Type B pancreatic cell (in vitro differentiated cells): ENCODE measurements around the gene RIT2. TPM values are rescaled to one million over a fixed set of nuclear protein-coding genes. Genes with fewer than 3 reads are reported as not detected.

ENCODE experiments used
- DNase-seq: peaks from one replicate; pipeline ENCODE4 v3.0.0; 2021; ENCODE audit warnings: mixed read lengths; ENCODE audit not compliant: unreplicated experiment; ENCODE audit errors: extremely low spot score
- H3K27ac Mint-ChIP-seq: 2 replicates; pipeline ENCODE4 v1.8.0; 2021; ENCODE audit warnings: mild to moderate bottlenecking, mixed read lengths
- H3K27me3 Mint-ChIP-seq: 2 replicates; pipeline ENCODE4 v1.8.0; 2021; ENCODE audit warnings: mixed read lengths
- H3K36me3 Mint-ChIP-seq: 2 replicates; pipeline ENCODE4 v1.8.0; 2021; ENCODE audit warnings: mixed read lengths
- H3K4me1 Mint-ChIP-seq: one replicate; pipeline ENCODE4 v1.8.0; 2021; ENCODE audit warnings: mixed read lengths; ENCODE audit not compliant: unreplicated experiment
- H3K4me3 Mint-ChIP-seq: 2 replicates; pipeline ENCODE4 v1.8.0; 2021; ENCODE audit warnings: mild to moderate bottlenecking, mixed read lengths
- H3K9me3 Mint-ChIP-seq: 2 replicates; pipeline ENCODE4 v1.8.0; 2021; ENCODE audit warnings: mixed read lengths
- CTCF ChIP-seq: fragments of 200-600 bp; sonication (generic); conservative IDR thresholded peaks from 2 replicates; pipeline ENCODE4 v1.5.0; 2021; ENCODE audit warnings: antibody characterized with exemption, mild to moderate bottlenecking
- total RNA-seq: library from RNA; stranded (reverse); gene quantifications from 2 replicates; pipeline ENCODE4 v1.2.1, GENCODE V29; 2021; ENCODE audit warnings: low replicate concordance

Gene RIT2
- total RNA-seq, 1 donor from 2014 or later: not detected

- TF ChIP-seq CTCF: no peak
- no peaks in the 10 kb centered on the region for H3K27me3 Mint-ChIP-seq
- DNase-seq: no peak
- H3K36me3 Mint-ChIP-seq: no peaks in the 10 kb centered on the region
- H3K4me1 Mint-ChIP-seq: no peaks in the 10 kb centered on the region
- H3K4me3 Mint-ChIP-seq: no peak overlapping the region
- no peaks in the 10 kb centered on the region for H3K9me3 Mint-ChIP-seq
- H3K27ac Mint-ChIP-seq: no peak overlapping the region
Observed at GRCh38 chr18:42860011-42860410, 255.5 kb downstream of the RIT2 start.

- Mint-ChIP-seq H3K27me3 (no peaks in the 10 kb centered on the region), H3K4me3 (no peak overlapping the region), H3K4me1 (peaks cover 4% of the 10 kb centered on the region), H3K36me3 (no peaks in the 10 kb centered on the region), H3K27ac (no peak overlapping the region), H3K9me3 (no peaks in the 10 kb centered on the region)
- no peak for TF ChIP-seq CTCF
- no peak for DNase-seq
Observed at GRCh38 chr18:42854558-42854957, 260.9 kb downstream of the RIT2 start.

GRCh38 chr18:42850174-42851083 is 265.1 kb downstream of the RIT2 start:
- no peak overlapping the region for H3K4me3 Mint-ChIP-seq
- H3K27ac Mint-ChIP-seq: no peak overlapping the region
- no peaks in the 10 kb centered on the region for H3K27me3 Mint-ChIP-seq
- H3K4me1 Mint-ChIP-seq: peaks cover 4% of the 10 kb centered on the region
- no peak for DNase-seq
- H3K36me3 Mint-ChIP-seq: no peaks in the 10 kb centered on the region
- peaks cover 3% of the 10 kb centered on the region for H3K9me3 Mint-ChIP-seq
- TF ChIP-seq CTCF: no peak

GRCh38 chr18:42839408-42839807 is 276.1 kb downstream of the RIT2 start:
- no peak overlapping the region for H3K4me3 Mint-ChIP-seq
- no peak for DNase-seq
- H3K27ac Mint-ChIP-seq: no peak overlapping the region
- no peaks in the 10 kb centered on the region for H3K27me3 Mint-ChIP-seq
- no peaks in the 10 kb centered on the region for H3K4me1 Mint-ChIP-seq
- no peak for TF ChIP-seq CTCF
- H3K9me3 Mint-ChIP-seq: peaks cover 4% of the 10 kb centered on the region
- no peaks in the 10 kb centered on the region for H3K36me3 Mint-ChIP-seq

- no peak overlapping the region for H3K4me3 Mint-ChIP-seq
- no peak for DNase-seq
- H3K27me3 Mint-ChIP-seq: no peaks in the 10 kb centered on the region
- no peaks in the 10 kb centered on the region for H3K36me3 Mint-ChIP-seq
- no peak overlapping the region for H3K27ac Mint-ChIP-seq
- no peaks in the 10 kb centered on the region for H3K4me1 Mint-ChIP-seq
- TF ChIP-seq CTCF: no peak
- H3K9me3 Mint-ChIP-seq: peaks cover 4% of the 10 kb centered on the region
Observed at GRCh38 chr18:42838546-42839145, 276.8 kb downstream of the RIT2 start.
